ENCODE measurements around the gene NRG2.

Gene NRG2

GRCh38 chr5:139841549-139841948 is 201.6 kb downstream of the NRG2 start:
- Histone ChIP-seq H2BK120ac (ENCODE audit: low read depth, low read length) (no peak overlapping the region), H4K8ac (ENCODE audit: low read depth, low read length) (no peak overlapping the region), H2BK15ac (replicated peaks; ENCODE audit: low read depth) (no peak overlapping the region), H3K36me3 (ENCODE audit: control insufficient read depth, insufficient read depth, low read length) (no peaks in the 10 kb centered on the region), H3K27ac (ENCODE audit: low read depth, low read length) (no peak overlapping the region), H4K5ac (ENCODE audit: low read length) (no peak overlapping the region), H3K18ac (ENCODE audit: low read length) (no peak overlapping the region), H3K9ac (ENCODE audit: low read length) (no peak overlapping the region), H3K79me1 (ENCODE audit: low read length) (no peaks in the 10 kb centered on the region), H3K4me3 (ENCODE audit: low read length) (no peak overlapping the region), H3K4me2 (ENCODE audit: low read length) (no peak overlapping the region), H3K27me3 (ENCODE audit: insufficient read depth, low read length, poor library complexity) (peaks cover 3% of the 10 kb centered on the region), H3K4me1 (ENCODE audit: control insufficient read depth, low read depth, low read length) (no peaks in the 10 kb centered on the region), H3K23ac (ENCODE audit: low read length) (no peak overlapping the region), H3K4ac (ENCODE audit: low read depth, low read length) (no peak overlapping the region), H3K56ac (ENCODE audit: low read length) (no peak overlapping the region), H2BK5ac (ENCODE audit: low read length) (no peak overlapping the region), H2AK5ac (ENCODE audit: low read length) (no peak overlapping the region), H3K79me2 (ENCODE audit: control insufficient read depth, insufficient read depth, low read length) (no peaks in the 10 kb centered on the region)
- DNase-seq, result no peak
- WGBS (ENCODE audit: extremely low coverage, insufficient coverage, low lambda C conversion rate), result no CpG with 5 or more reads among the region's 4 CpGs

DNA sequence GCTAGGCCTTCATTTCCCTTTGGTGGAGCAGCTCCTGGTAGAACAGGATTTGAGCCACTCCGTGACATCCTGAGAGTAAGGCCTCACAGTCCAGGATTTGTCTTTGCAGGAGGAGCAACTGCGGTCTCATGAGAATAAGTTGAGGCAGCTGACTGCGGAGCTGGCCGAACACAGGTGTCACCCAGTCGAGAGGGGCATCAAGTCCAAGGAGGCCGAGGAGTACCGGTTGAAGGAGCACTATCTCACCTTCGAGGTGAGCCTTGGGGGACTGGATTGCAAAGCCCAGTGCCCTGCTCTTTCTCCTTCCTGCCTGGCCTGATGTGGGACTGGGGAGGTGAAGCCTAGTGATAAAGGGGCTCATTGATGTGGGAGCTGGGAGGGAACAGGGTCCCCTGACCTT is 203.2 kb downstream of the NRG2 start:
- Histone ChIP-seq H3K79me2 (ENCODE audit: control insufficient read depth, insufficient read depth, low read length) (no peaks in the 10 kb centered on the region), H3K56ac (ENCODE audit: low read length) (no peak overlapping the region), H2AK5ac (ENCODE audit: low read length) (no peak overlapping the region), H3K79me1 (ENCODE audit: low read length) (no peaks in the 10 kb centered on the region), H3K4me2 (ENCODE audit: low read length) (no peak overlapping the region), H3K36me3 (ENCODE audit: control insufficient read depth, insufficient read depth, low read length) (no peaks in the 10 kb centered on the region), H2BK120ac (ENCODE audit: low read depth, low read length) (no peak overlapping the region), H3K18ac (ENCODE audit: low read length) (no peak overlapping the region), H3K27ac (ENCODE audit: low read depth, low read length) (no peak overlapping the region), H3K27me3 (ENCODE audit: insufficient read depth, low read length, poor library complexity) (no peaks in the 10 kb centered on the region), H4K8ac (ENCODE audit: low read depth, low read length) (no peak overlapping the region), H4K5ac (ENCODE audit: low read length) (no peak overlapping the region), H3K4me3 (ENCODE audit: low read length) (no peak overlapping the region), H2BK15ac (replicated peaks; ENCODE audit: low read depth) (no peak overlapping the region), H3K4me1 (ENCODE audit: control insufficient read depth, low read depth, low read length) (no peaks in the 10 kb centered on the region), H3K9ac (ENCODE audit: low read length) (no peak overlapping the region), H3K23ac (ENCODE audit: low read length) (no peak overlapping the region), H3K4ac (ENCODE audit: low read depth, low read length) (no peak overlapping the region), H2BK5ac (ENCODE audit: low read length) (no peak overlapping the region)
- no peak for DNase-seq
- no CpG with 5 or more reads among the region's 8 CpGs for WGBS (ENCODE audit: extremely low coverage, insufficient coverage, low lambda C conversion rate)

DNA sequence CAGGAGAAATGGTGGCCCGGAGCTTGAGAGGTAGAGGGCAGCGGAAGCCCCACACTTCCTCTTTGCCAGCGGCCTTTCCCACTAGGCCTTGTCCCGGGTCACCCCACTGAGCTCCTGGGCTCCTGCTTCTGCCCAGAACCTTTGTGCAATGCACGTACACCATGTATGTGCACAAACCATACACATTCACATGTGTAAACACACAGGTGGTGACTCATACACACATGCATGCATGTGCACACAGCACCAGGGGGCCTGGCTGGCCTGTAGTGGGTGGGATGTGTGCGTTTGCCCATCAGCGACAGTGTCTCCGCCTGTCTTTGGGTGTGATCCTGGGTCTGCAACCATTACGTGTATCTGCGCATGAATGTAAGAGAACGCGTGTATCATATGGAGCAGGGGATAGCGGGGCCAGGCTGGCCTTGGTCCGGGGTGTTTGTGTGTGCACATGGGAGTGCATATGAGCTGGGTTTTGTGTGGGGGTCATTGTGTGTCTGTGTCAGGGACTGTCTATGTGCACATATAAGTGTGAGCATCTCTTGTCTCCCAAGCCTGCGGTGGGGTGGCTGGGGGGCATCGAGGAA is 203.8 kb downstream of the NRG2 start:
- Histone ChIP-seq H3K27ac (ENCODE audit: low read depth, low read length) (no peak overlapping the region), H3K4me2 (ENCODE audit: low read length) (no peak overlapping the region), H3K4me1 (ENCODE audit: control insufficient read depth, low read depth, low read length) (no peaks in the 10 kb centered on the region), H3K4me3 (ENCODE audit: low read length) (no peak overlapping the region), H3K4ac (ENCODE audit: low read depth, low read length) (no peak overlapping the region), H2AK5ac (ENCODE audit: low read length) (no peak overlapping the region), H4K8ac (ENCODE audit: low read depth, low read length) (no peak overlapping the region), H3K79me2 (ENCODE audit: control insufficient read depth, insufficient read depth, low read length) (no peaks in the 10 kb centered on the region), H2BK5ac (ENCODE audit: low read length) (no peak overlapping the region), H3K27me3 (ENCODE audit: insufficient read depth, low read length, poor library complexity) (no peaks in the 10 kb centered on the region), H3K36me3 (ENCODE audit: control insufficient read depth, insufficient read depth, low read length) (no peaks in the 10 kb centered on the region), H3K23ac (ENCODE audit: low read length) (no peak overlapping the region), H4K5ac (ENCODE audit: low read length) (no peak overlapping the region), H3K9ac (ENCODE audit: low read length) (no peak overlapping the region), H3K79me1 (ENCODE audit: low read length) (no peaks in the 10 kb centered on the region), H2BK15ac (replicated peaks; ENCODE audit: low read depth) (no peak overlapping the region), H2BK120ac (ENCODE audit: low read depth, low read length) (no peak overlapping the region), H3K18ac (ENCODE audit: low read length) (no peak overlapping the region), H3K56ac (ENCODE audit: low read length) (no peak overlapping the region)
- WGBS (ENCODE audit: extremely low coverage, insufficient coverage, low lambda C conversion rate), result no CpG with 5 or more reads among the region's 16 CpGs
- DNase-seq, result no peak

- WGBS (ENCODE audit: extremely low coverage, insufficient coverage, low lambda C conversion rate), result no CpG with 5 or more reads among the region's 12 CpGs
- Histone ChIP-seq H4K8ac (ENCODE audit: low read depth, low read length) (no peak overlapping the region), H3K79me1 (ENCODE audit: low read length) (no peaks in the 10 kb centered on the region), H2AK5ac (ENCODE audit: low read length) (no peak overlapping the region), H3K27me3 (ENCODE audit: insufficient read depth, low read length, poor library complexity) (no peaks in the 10 kb centered on the region), H2BK120ac (ENCODE audit: low read depth, low read length) (no peak overlapping the region), H3K4me1 (ENCODE audit: control insufficient read depth, low read depth, low read length) (no peaks in the 10 kb centered on the region), H3K4ac (ENCODE audit: low read depth, low read length) (no peak overlapping the region), H3K18ac (ENCODE audit: low read length) (no peak overlapping the region), H3K23ac (ENCODE audit: low read length) (no peak overlapping the region), H3K36me3 (ENCODE audit: control insufficient read depth, insufficient read depth, low read length) (no peaks in the 10 kb centered on the region), H3K27ac (ENCODE audit: low read depth, low read length) (no peak overlapping the region), H2BK5ac (ENCODE audit: low read length) (no peak overlapping the region), H3K56ac (ENCODE audit: low read length) (no peak overlapping the region), H2BK15ac (replicated peaks; ENCODE audit: low read depth) (no peak overlapping the region), H3K79me2 (ENCODE audit: control insufficient read depth, insufficient read depth, low read length) (no peaks in the 10 kb centered on the region), H3K4me3 (ENCODE audit: low read length) (no peak overlapping the region), H3K4me2 (ENCODE audit: low read length) (no peak overlapping the region), H3K9ac (ENCODE audit: low read length) (no peak overlapping the region), H4K5ac (ENCODE audit: low read length) (no peak overlapping the region)
- no peak for DNase-seq
Observed at GRCh38 chr5:139838381-139839197, 204.5 kb downstream of the NRG2 start.

DNA sequence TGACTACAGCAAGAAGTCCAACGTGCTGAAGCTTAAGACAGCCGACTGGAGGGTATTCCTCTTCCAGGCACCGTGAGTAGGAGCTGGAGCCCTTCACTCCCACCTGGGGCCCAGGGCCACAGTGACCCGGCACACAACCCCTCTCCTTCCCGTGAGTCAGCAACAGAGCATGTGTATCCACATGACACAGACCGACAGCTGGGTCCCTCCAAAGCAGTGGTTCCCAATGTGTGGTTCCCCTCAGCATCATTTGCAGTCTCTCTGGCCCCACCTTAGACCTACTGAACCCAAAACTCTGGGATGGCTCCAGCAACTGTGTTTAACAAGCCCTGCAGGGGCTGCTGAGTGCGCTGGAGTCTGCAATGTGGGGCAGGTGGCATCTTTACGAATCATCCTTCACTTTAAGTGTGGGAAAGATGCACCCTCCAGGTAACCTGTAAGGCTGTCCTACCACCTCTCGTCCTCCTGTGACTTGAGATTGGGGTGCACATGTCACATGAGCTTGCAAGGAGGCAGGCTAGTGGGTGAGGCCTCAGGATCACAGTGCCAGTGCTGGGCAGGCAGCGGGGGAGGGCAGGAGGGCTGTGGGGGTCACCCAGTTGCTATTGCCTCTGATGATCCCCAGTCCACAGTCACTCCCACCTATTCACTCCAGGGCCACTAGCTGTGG is 205.3 kb downstream of the NRG2 start:
- no CpG with 5 or more reads among the region's 10 CpGs for WGBS (ENCODE audit: extremely low coverage, insufficient coverage, low lambda C conversion rate)
- Histone ChIP-seq H3K4me2 (ENCODE audit: low read length) (no peak overlapping the region), H3K9ac (ENCODE audit: low read length) (no peak overlapping the region), H2BK120ac (ENCODE audit: low read depth, low read length) (no peak overlapping the region), H4K5ac (ENCODE audit: low read length) (no peak overlapping the region), H3K4me1 (ENCODE audit: control insufficient read depth, low read depth, low read length) (no peaks in the 10 kb centered on the region), H3K79me1 (ENCODE audit: low read length) (no peaks in the 10 kb centered on the region), H3K4me3 (ENCODE audit: low read length) (no peak overlapping the region), H3K36me3 (ENCODE audit: control insufficient read depth, insufficient read depth, low read length) (no peaks in the 10 kb centered on the region), H4K8ac (ENCODE audit: low read depth, low read length) (no peak overlapping the region), H2AK5ac (ENCODE audit: low read length) (no peak overlapping the region), H3K23ac (ENCODE audit: low read length) (no peak overlapping the region), H3K18ac (ENCODE audit: low read length) (no peak overlapping the region), H2BK15ac (replicated peaks; ENCODE audit: low read depth) (no peak overlapping the region), H2BK5ac (ENCODE audit: low read length) (no peak overlapping the region), H3K79me2 (ENCODE audit: control insufficient read depth, insufficient read depth, low read length) (no peaks in the 10 kb centered on the region), H3K56ac (ENCODE audit: low read length) (no peak overlapping the region), H3K27ac (ENCODE audit: low read depth, low read length) (no peak overlapping the region), H3K4ac (ENCODE audit: low read depth, low read length) (no peak overlapping the region), H3K27me3 (ENCODE audit: insufficient read depth, low read length, poor library complexity) (no peaks in the 10 kb centered on the region)
- DNase-seq, result no peak

All from mesendoderm (in vitro differentiated cells).